ENCODE data around the gene ITM2B. TPM values are rescaled to one million over a fixed set of nuclear protein-coding genes. Genes with fewer than 3 reads are reported as not detected.

The ITM2B gene
- total RNA-seq, 1 donor from 2014 or later = 196 TPM

DNA sequence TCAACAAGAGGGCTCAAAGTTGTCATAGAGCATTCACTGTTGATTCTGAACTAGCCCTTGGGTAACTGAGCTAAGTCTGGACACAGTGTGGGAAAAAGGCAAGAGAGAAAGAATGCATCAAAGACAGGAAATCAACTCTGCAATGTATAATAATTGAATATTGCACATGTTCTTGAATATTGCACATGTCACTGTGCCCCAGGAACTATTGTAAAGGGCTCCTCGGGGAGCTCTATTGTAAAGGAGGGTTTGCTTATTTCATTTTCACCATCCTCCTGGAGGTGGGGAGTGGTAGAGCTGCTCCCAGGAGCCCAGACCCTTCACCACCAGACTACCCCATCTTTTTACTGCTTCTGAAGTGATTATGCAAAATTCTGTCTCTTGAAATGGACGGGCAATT, 44.4 kb upstream of the ITM2B start:
- TF ChIP-seq, protein P1, sequence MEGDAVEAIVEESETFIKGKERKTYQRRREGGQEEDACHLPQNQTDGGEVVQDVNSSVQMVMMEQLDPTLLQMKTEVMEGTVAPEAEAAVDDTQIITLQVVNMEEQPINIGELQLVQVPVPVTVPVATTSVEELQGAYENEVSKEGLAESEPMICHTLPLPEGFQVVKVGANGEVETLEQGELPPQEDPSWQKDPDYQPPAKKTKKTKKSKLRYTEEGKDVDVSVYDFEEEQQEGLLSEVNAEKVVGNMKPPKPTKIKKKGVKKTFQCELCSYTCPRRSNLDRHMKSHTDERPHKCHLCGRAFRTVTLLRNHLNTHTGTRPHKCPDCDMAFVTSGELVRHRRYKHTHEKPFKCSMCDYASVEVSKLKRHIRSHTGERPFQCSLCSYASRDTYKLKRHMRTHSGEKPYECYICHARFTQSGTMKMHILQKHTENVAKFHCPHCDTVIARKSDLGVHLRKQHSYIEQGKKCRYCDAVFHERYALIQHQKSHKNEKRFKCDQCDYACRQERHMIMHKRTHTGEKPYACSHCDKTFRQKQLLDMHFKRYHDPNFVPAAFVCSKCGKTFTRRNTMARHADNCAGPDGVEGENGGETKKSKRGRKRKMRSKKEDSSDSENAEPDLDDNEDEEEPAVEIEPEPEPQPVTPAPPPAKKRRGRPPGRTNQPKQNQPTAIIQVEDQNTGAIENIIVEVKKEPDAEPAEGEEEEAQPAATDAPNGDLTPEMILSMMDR (IDR thresholded peaks at IDR 0.05; ENCODE audit: unreplicated experiment) = no peak
- H3K27me3 Mint-ChIP-seq = peaks cover 5% of the 10 kb centered on the region
- H3K4me1 Mint-ChIP-seq (ENCODE audit: low read depth) = peaks cover 1% of the 10 kb centered on the region
- no peaks in the 10 kb centered on the region for H3K36me3 Mint-ChIP-seq (ENCODE audit: insufficient read depth)
- no peak overlapping the region for H3K4me3 Mint-ChIP-seq (ENCODE audit: low read depth)
- no peaks in the 10 kb centered on the region for H3K9me3 Mint-ChIP-seq (ENCODE audit: low read depth)
- DNase-seq (ENCODE audit: low spot score, unreplicated experiment) = no peak
- H3K27ac Mint-ChIP-seq = no peak overlapping the region

- Mint-ChIP-seq H3K36me3 (ENCODE audit: insufficient read depth) (no peaks in the 10 kb centered on the region), H3K9me3 (ENCODE audit: low read depth) (no peaks in the 10 kb centered on the region), H3K4me3 (ENCODE audit: low read depth) (no peak overlapping the region), H3K4me1 (ENCODE audit: low read depth) (peaks cover 1% of the 10 kb centered on the region), H3K27me3 (peaks cover 5% of the 10 kb centered on the region), H3K27ac (no peak overlapping the region)
- TF ChIP-seq, protein P1 (IDR thresholded peaks at IDR 0.05; ENCODE audit: unreplicated experiment) = no peak
- DNase-seq (ENCODE audit: low spot score, unreplicated experiment) = no peak
Observed at GRCh38 chr13:48189171-48189570, 43.8 kb upstream of the ITM2B start.

- DNase-seq (ENCODE audit: low spot score, unreplicated experiment) = no peak
- Mint-ChIP-seq H3K27ac (no peak overlapping the region), H3K9me3 (ENCODE audit: low read depth) (peaks cover 4% of the 10 kb centered on the region), H3K4me1 (ENCODE audit: low read depth) (peaks cover 1% of the 10 kb centered on the region), H3K4me3 (ENCODE audit: low read depth) (no peak overlapping the region), H3K36me3 (ENCODE audit: insufficient read depth) (no peaks in the 10 kb centered on the region), H3K27me3 (peaks cover 5% of the 10 kb centered on the region)
- TF ChIP-seq, protein P1 (IDR thresholded peaks at IDR 0.05; ENCODE audit: unreplicated experiment) = no peak
Observed at GRCh38 chr13:48192411-48192935, 40.5 kb upstream of the ITM2B start.

GRCh38 chr13:48194379-48194754, 38.6 kb upstream of the ITM2B start:
- no peak for DNase-seq (ENCODE audit: low spot score, unreplicated experiment)
- H3K27ac Mint-ChIP-seq = no peak overlapping the region
- H3K36me3 Mint-ChIP-seq (ENCODE audit: insufficient read depth) = no peaks in the 10 kb centered on the region
- H3K9me3 Mint-ChIP-seq (ENCODE audit: low read depth) = peaks cover 4% of the 10 kb centered on the region
- H3K4me3 Mint-ChIP-seq (ENCODE audit: low read depth) = no peak overlapping the region
- no peaks in the 10 kb centered on the region for H3K27me3 Mint-ChIP-seq
- TF ChIP-seq, protein P1 (IDR thresholded peaks at IDR 0.05; ENCODE audit: unreplicated experiment) = no peak
- H3K4me1 Mint-ChIP-seq (ENCODE audit: low read depth) = peaks cover 1% of the 10 kb centered on the region

GRCh38 chr13:48199404-48199946, 33.5 kb upstream of the ITM2B start:
- Mint-ChIP-seq H3K27ac (no peak overlapping the region), H3K27me3 (no peaks in the 10 kb centered on the region), H3K9me3 (ENCODE audit: low read depth) (peaks cover 19% of the 10 kb centered on the region), H3K4me3 (ENCODE audit: low read depth) (no peak overlapping the region), H3K4me1 (ENCODE audit: low read depth) (peaks cover 2% of the 10 kb centered on the region), H3K36me3 (ENCODE audit: insufficient read depth) (no peaks in the 10 kb centered on the region)
- no peak for DNase-seq (ENCODE audit: low spot score, unreplicated experiment)
- TF ChIP-seq, protein P1 (IDR thresholded peaks at IDR 0.05; ENCODE audit: unreplicated experiment) = no peak

All from progenitor cell of endocrine pancreas (in vitro differentiated cells).